K562 (cell line): ENCODE measurements around the gene ZCCHC17. TPM values are rescaled to one million over a fixed set of nuclear protein-coding genes. Genes with fewer than 3 reads are reported as not detected.
A peak's percentile ranks its signal among the peaks of the same experiment; 100 is the strongest.

Experiments
- BRCA1 ChIP-seq, 2 experiments: fragments of 450-650 bp in 1 of 2; sonication (generic) in 1 of 2; formaldehyde crosslinking in 1 of 2; IDR thresholded peaks; 2 replicates each; pipeline versions ENCODE4 v1.5.0 to v1.6.1; 2017 to 2020; ENCODE audit warnings: mild to moderate bottlenecking in 1 of 2, missing genetic modification reagents in 1 of 2
- FIP1L1 ChIP-seq: fragments of 200-400 bp; formaldehyde crosslinking; IDR thresholded peaks from 2 replicates; pipeline ENCODE4 v1.6.1; 2018; ENCODE audit warnings: mild to moderate bottlenecking, low read depth, low read length; ENCODE audit not compliant: poor library complexity, severe bottlenecking
- KLF13 ChIP-seq: fragments of 450-650 bp; IDR thresholded peaks from 2 replicates; pipeline ENCODE4 v1.6.1; 2016; ENCODE audit warnings: missing genetic modification characterization, low read depth, mild to moderate bottlenecking, missing compliant biosample characterization, moderate library complexity, borderline replicate concordance
- KLF6 ChIP-seq: fragments of 250-450 bp; sonication (Bioruptor Pico); IDR thresholded peaks from 2 replicates; pipeline ENCODE4 v1.4.0; 2020; ENCODE audit warnings: mild to moderate bottlenecking, moderate library complexity, borderline replicate concordance
- MAFG ChIP-seq: fragments of 450-650 bp; conservative IDR thresholded peaks from 2 replicates; pipeline ENCODE4 v1.6.1; 2016; ENCODE audit warnings: missing genetic modification characterization, missing compliant biosample characterization
- NELFE ChIP-seq: IDR thresholded peaks from 2 replicates; pipeline ENCODE4 v1.6.1; 2011; ENCODE audit warnings: mild to moderate bottlenecking; ENCODE audit not compliant: insufficient read depth, insufficient read length
- NEUROD1 ChIP-seq: fragments of 150-350 bp; IDR thresholded peaks from 2 replicates; pipeline ENCODE4 v1.6.1; 2014; ENCODE audit warnings: borderline replicate concordance, low read length, low read depth; ENCODE audit not compliant: partially characterized antibody
- RBM15 ChIP-seq: fragments of 200-400 bp; formaldehyde crosslinking; IDR thresholded peaks from 2 replicates; pipeline ENCODE4 v1.6.1; 2018; ENCODE audit warnings: mild to moderate bottlenecking, low read length, moderate library complexity; ENCODE audit not compliant: insufficient read depth
- SNIP1 ChIP-seq: fragments of 450-650 bp; IDR thresholded peaks from 2 replicates; pipeline ENCODE4 v1.7.1; 2017; ENCODE audit warnings: low read depth, mild to moderate bottlenecking
- THRAP3 ChIP-seq: fragments of 450-650 bp; IDR thresholded peaks from 2 replicates; pipeline ENCODE4 v1.6.1; 2016; ENCODE audit warnings: mild to moderate bottlenecking, inconsistent platforms, borderline replicate concordance
- XRCC4 ChIP-seq: IDR thresholded peaks from one replicate; pipeline ENCODE4 v1.6.1; 2011; ENCODE audit not compliant: insufficient read depth, insufficient read length; ENCODE audit errors: extremely low read depth
- ZBTB8A ChIP-seq: fragments of 450-650 bp; IDR thresholded peaks from 2 replicates; pipeline ENCODE4 v1.6.1; 2018; ENCODE audit warnings: mild to moderate bottlenecking, moderate library complexity; ENCODE audit not compliant: partially characterized antibody
- ZNF140 ChIP-seq: fragments of 250-450 bp; sonication (Bioruptor Pico); IDR thresholded peaks from 2 replicates; pipeline ENCODE4 v1.8.0; 2021; ENCODE audit warnings: moderate library complexity, mild to moderate bottlenecking, inconsistent platforms
- ZNF24 ChIP-seq: fragments of 450-650 bp; IDR thresholded peaks from 2 replicates; pipeline ENCODE4 v1.6.1; 2016
- ZNF766 ChIP-seq: fragments of 200-800 bp; sonication (Bioruptor generic); conservative IDR thresholded peaks from 2 replicates; pipeline ENCODE4 v1.6.1; 2016; ENCODE audit warnings: missing genetic modification characterization, missing compliant biosample characterization
- polyA plus RNA-seq, 8 experiments: library from polyadenylated mRNA; depleted of rRNA in 4 of 8; stranded (reverse) in 5 of 8; unstranded in 3 of 8; fragments of >200 nt; fragmentation: Nextera tagmentation in 2 of 8; fragmentation: Illumina TruSeq in 1 of 8; extraction: Ambion mirVana in 2 of 8; extraction: Trizol in 1 of 8; gene quantifications; 2 replicates each; pipeline versions ENCODE4 v1.2.1 to v1.2.3, GENCODE V29; 2011 to 2014; ENCODE audit warnings: inconsistent platforms in 1 of 8, missing spikeins in 1 of 8
- total RNA-seq, 7 experiments: library from RNA; depleted of rRNA in 6 of 7; stranded (reverse); fragments of >200 nt in 6 of 7; fragmentation: Illumina TruSeq in 2 of 7; extraction: Trizol in 2 of 7; gene quantifications; 2 replicates each; pipeline versions ENCODE4 v1.2.1 to v1.2.3, GENCODE V29; 2011 to 2021; ENCODE audit warnings: low replicate concordance in 1 of 7
- TF ChIP-seq, protein P1 (sequence below): fragments of 250-450 bp; sonication (Bioruptor Pico); IDR thresholded peaks from 2 replicates; pipeline ENCODE4 v1.4.0; 2020
- TF ChIP-seq, protein P2 (sequence below): fragments of 450-650 bp; formaldehyde crosslinking; IDR thresholded peaks from 2 replicates; pipeline ENCODE4 v1.4.0; 2020; ENCODE audit warnings: mild to moderate bottlenecking
- TF ChIP-seq, protein P3 (sequence below): fragments of 150-350 bp; IDR thresholded peaks from 2 replicates; pipeline ENCODE4 v1.6.1; 2014; ENCODE audit warnings: low read depth, mild to moderate bottlenecking, low read length, borderline replicate concordance
- TF ChIP-seq, protein P4 (sequence below), 2 experiments: IDR thresholded peaks; 2 replicates each; pipeline ENCODE4 v1.6.1; 2012; ENCODE audit warnings: improper control_type of control experiment in 2 of 2, low read depth in 2 of 2, low read length in 2 of 2, borderline replicate concordance in 1 of 2

ZCCHC17 gene
- total and polyA plus RNA-seq, 9 of the 15 experiments (the other 6 are each of a cell fraction or from before 2014, with no cell fraction given) = 46.9 to 150 (median 74.7) TPM

- TF ChIP-seq KLF6 = no peak
- TF ChIP-seq KLF13 (tag) = no peak
- TF ChIP-seq, protein P1, sequence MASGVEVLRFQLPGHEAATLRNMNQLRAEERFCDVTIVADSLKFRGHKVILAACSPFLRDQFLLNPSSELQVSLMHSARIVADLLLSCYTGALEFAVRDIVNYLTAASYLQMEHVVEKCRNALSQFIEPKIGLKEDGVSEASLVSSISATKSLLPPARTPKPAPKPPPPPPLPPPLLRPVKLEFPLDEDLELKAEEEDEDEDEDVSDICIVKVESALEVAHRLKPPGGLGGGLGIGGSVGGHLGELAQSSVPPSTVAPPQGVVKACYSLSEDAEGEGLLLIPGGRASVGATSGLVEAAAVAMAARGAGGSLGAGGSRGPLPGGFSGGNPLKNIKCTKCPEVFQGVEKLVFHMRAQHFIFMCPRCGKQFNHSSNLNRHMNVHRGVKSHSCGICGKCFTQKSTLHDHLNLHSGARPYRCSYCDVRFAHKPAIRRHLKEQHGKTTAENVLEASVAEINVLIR (CRISPR knock-in tag) = peak; percentile 73
- no peak for TF ChIP-seq FIP1L1
- TF ChIP-seq, protein P2, sequence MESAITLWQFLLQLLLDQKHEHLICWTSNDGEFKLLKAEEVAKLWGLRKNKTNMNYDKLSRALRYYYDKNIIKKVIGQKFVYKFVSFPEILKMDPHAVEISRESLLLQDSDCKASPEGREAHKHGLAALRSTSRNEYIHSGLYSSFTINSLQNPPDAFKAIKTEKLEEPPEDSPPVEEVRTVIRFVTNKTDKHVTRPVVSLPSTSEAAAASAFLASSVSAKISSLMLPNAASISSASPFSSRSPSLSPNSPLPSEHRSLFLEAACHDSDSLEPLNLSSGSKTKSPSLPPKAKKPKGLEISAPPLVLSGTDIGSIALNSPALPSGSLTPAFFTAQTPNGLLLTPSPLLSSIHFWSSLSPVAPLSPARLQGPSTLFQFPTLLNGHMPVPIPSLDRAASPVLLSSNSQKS (CRISPR knock-in tag) = no peak
- TF ChIP-seq NELFE = no peak
- TF ChIP-seq ZNF140 = no peak
- peak; percentile 87 for TF ChIP-seq NEUROD1
- TF ChIP-seq ZNF24 = peak; percentile 16; the same call in 1 of the 2 replicates
- TF ChIP-seq ZBTB8A = no peak
- TF ChIP-seq, protein P3, sequence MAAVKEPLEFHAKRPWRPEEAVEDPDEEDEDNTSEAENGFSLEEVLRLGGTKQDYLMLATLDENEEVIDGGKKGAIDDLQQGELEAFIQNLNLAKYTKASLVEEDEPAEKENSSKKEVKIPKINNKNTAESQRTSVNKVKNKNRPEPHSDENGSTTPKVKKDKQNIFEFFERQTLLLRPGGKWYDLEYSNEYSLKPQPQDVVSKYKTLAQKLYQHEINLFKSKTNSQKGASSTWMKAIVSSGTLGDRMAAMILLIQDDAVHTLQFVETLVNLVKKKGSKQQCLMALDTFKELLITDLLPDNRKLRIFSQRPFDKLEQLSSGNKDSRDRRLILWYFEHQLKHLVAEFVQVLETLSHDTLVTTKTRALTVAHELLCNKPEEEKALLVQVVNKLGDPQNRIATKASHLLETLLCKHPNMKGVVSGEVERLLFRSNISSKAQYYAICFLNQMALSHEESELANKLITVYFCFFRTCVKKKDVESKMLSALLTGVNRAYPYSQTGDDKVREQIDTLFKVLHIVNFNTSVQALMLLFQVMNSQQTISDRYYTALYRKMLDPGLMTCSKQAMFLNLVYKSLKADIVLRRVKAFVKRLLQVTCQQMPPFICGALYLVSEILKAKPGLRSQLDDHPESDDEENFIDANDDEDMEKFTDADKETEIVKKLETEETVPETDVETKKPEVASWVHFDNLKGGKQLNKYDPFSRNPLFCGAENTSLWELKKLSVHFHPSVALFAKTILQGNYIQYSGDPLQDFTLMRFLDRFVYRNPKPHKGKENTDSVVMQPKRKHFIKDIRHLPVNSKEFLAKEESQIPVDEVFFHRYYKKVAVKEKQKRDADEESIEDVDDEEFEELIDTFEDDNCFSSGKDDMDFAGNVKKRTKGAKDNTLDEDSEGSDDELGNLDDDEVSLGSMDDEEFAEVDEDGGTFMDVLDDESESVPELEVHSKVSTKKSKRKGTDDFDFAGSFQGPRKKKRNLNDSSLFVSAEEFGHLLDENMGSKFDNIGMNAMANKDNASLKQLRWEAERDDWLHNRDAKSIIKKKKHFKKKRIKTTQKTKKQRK = peak; percentile 77; the same call in 1 of the 2 replicates
- no peak for TF ChIP-seq ZNF766 (CRISPR knock-in tag)
- TF ChIP-seq, protein P4, sequence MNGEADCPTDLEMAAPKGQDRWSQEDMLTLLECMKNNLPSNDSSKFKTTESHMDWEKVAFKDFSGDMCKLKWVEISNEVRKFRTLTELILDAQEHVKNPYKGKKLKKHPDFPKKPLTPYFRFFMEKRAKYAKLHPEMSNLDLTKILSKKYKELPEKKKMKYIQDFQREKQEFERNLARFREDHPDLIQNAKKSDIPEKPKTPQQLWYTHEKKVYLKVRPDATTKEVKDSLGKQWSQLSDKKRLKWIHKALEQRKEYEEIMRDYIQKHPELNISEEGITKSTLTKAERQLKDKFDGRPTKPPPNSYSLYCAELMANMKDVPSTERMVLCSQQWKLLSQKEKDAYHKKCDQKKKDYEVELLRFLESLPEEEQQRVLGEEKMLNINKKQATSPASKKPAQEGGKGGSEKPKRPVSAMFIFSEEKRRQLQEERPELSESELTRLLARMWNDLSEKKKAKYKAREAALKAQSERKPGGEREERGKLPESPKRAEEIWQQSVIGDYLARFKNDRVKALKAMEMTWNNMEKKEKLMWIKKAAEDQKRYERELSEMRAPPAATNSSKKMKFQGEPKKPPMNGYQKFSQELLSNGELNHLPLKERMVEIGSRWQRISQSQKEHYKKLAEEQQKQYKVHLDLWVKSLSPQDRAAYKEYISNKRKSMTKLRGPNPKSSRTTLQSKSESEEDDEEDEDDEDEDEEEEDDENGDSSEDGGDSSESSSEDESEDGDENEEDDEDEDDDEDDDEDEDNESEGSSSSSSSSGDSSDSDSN (IDR thresholded peaks at IDR 0.05; ENCODE audit: borderline replicate concordance in 1 of 2, low read depth in 2 of 2, low read length in 2 of 2) = peak in 1 of 2 experiments; percentile 20; a peak in 1 of 4 replicates
- TF ChIP-seq THRAP3 = no peak
- no peak for TF ChIP-seq XRCC4
- TF ChIP-seq MAFG = no peak
- TF ChIP-seq RBM15 = no peak
- TF ChIP-seq SNIP1 = no peak
- no peak for TF ChIP-seq BRCA1 (IDR thresholded peaks at IDR 0.05)
- 0 out of 2 replicates have a peak, but pooled peaks have one; percentile 45 for TF ChIP-seq BRCA1 (CRISPR knock-in tag; IDR thresholded peaks at IDR 0.05)
Measured at GRCh38 chr1:31296486-31297276, at the start of gene ZCCHC17, which contains the start of gene SNRNP40 (continued).
